Panc1 (cell line): ENCODE measurements around the gene PPP2R3B.
"Not testable (repeated sequence)": the region's sequence is repeated elsewhere in the genome, so short reads cannot be mapped to it uniquely, and the experiment has no call there.

Source experiments
- CTCF ChIP-seq: fragments of 450-650 bp; IDR thresholded peaks from 2 replicates; pipeline ENCODE4 v1.5.1; 2017; ENCODE audit warnings: mild to moderate bottlenecking
- POLR2AphosphoS5 ChIP-seq: IDR thresholded peaks from 2 replicates; pipeline ENCODE4 v1.6.1; 2012; ENCODE audit warnings: mild to moderate bottlenecking, low read depth, low read length, moderate library complexity
- REST ChIP-seq, 2 experiments: IDR thresholded peaks; 2 replicates each; pipeline ENCODE4 v1.6.1; 2011 to 2012; ENCODE audit warnings: low read depth in 2 of 2, control low read depth in 1 of 2, low read length in 1 of 2, mild to moderate bottlenecking in 1 of 2, moderate library complexity in 1 of 2; ENCODE audit not compliant: insufficient read depth in 1 of 2
- TCF7L2 ChIP-seq: IDR thresholded peaks from 2 replicates; pipeline ENCODE4 v1.6.1; 2011; ENCODE audit warnings: mild to moderate bottlenecking, low read depth, low read length, inconsistent platforms

GRCh38 chrX:376206-376605 is 10.5 kb downstream of the PPP2R3B start:
- TF ChIP-seq CTCF; POLR2AphosphoS5; REST (IDR thresholded peaks at IDR 0.05; ENCODE audit: insufficient read depth in 1 of 2, low read depth in 2 of 2, low read length in 1 of 2); TCF7L2: not testable (repeated sequence)
